GM18867 (cell line): ENCODE measurements around the gene TEX14.
"Not testable (repeated sequence)": the region's sequence is repeated elsewhere in the genome, so short reads cannot be mapped to it uniquely, and the experiment has no call there.

Experiments
- ATAC-seq: cut with Tn5 transposase; IDR thresholded peaks from one replicate; pipeline ENCODE4 v1.9.1; 2021; ENCODE audit warnings: mild to moderate bottlenecking, moderate library complexity; ENCODE audit not compliant: unreplicated experiment

TEX14 gene

GRCh38 chr17:58611331-58611730 lies 80.5 kb downstream of the TEX14 start:
- ATAC-seq, result no peak

- ATAC-seq, result no peak
These were observed 84.9 kb downstream of the TEX14 start for GRCh38 chr17:58606934-58607333.

GRCh38 chr17:58605986-58606385 lies 85.9 kb downstream of the TEX14 start:
- ATAC-seq, result no peak

GRCh38 chr17:58605470-58605869 lies 86.4 kb downstream of the TEX14 start:
- no peak for ATAC-seq

- no peak for ATAC-seq
These were observed 89.9 kb downstream of the TEX14 start for GRCh38 chr17:58601976-58602375.

- no peak for ATAC-seq
These were observed 94.5 kb downstream of the TEX14 start for GRCh38 chr17:58597371-58597770.

GRCh38 chr17:58595194-58595792 lies 96.6 kb downstream of the TEX14 start:
- peak; percentile 45 for ATAC-seq

- no peak for ATAC-seq
These were observed 98.7 kb downstream of the TEX14 start for GRCh38 chr17:58593123-58593522.

- no peak for ATAC-seq
These were observed 100.4 kb downstream of the TEX14 start for GRCh38 chr17:58591455-58591854.

GRCh38 chr17:58590377-58590776 lies 101.5 kb downstream of the TEX14 start:
- ATAC-seq, result no peak

GRCh38 chr17:58587713-58588117 lies 104.1 kb downstream of the TEX14 start:
- ATAC-seq, result no peak

- ATAC-seq, result no peak
These were observed 105.7 kb downstream of the TEX14 start for GRCh38 chr17:58586009-58586644.

- ATAC-seq, result no peak
These were observed 106.3 kb downstream of the TEX14 start for GRCh38 chr17:58585554-58585953.

- no peak for ATAC-seq
These were observed 108.4 kb downstream of the TEX14 start for GRCh38 chr17:58583486-58583885.

GRCh38 chr17:58582718-58583117 lies 109.1 kb downstream of the TEX14 start:
- ATAC-seq, result not testable (repeated sequence)

GRCh38 chr17:58580671-58581070 lies 111.2 kb downstream of the TEX14 start:
- no peak for ATAC-seq

- ATAC-seq, result no peak
These were observed 114.1 kb downstream of the TEX14 start for GRCh38 chr17:58577696-58578095.

GRCh38 chr17:58576679-58577367 lies 115.0 kb downstream of the TEX14 start:
- no peak for ATAC-seq

GRCh38 chr17:58575511-58575910 lies 116.3 kb downstream of the TEX14 start:
- ATAC-seq, result no peak

GRCh38 chr17:58574025-58574424 lies 117.8 kb downstream of the TEX14 start:
- ATAC-seq, result no peak

- no peak for ATAC-seq
These were observed 119.0 kb downstream of the TEX14 start for GRCh38 chr17:58572846-58573245.

- no peak for ATAC-seq
These were observed 121.1 kb downstream of the TEX14 start for GRCh38 chr17:58570758-58571157.
